Measurements from ENCODE around the gene PRKCE.

DNA sequence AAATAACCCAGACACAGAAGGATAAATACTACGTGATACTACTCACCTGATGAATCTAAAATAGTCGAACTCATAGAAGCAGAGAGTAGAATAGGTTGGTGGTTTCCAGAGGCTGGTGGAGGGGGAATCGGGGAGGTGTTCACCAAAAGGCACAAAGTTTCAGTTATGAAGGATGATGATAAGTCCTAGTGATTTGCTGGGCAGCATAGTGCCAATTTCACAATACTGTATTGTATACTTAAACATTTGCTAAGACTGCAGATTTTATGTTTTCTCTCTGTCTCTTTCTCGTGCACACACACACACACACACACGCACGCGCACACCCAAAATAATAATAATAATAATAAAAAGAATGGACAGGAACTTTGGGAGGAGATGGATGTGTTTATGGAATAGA, 425.4 kb downstream of the PRKCE start:
- TF ChIP-seq, protein P1, sequence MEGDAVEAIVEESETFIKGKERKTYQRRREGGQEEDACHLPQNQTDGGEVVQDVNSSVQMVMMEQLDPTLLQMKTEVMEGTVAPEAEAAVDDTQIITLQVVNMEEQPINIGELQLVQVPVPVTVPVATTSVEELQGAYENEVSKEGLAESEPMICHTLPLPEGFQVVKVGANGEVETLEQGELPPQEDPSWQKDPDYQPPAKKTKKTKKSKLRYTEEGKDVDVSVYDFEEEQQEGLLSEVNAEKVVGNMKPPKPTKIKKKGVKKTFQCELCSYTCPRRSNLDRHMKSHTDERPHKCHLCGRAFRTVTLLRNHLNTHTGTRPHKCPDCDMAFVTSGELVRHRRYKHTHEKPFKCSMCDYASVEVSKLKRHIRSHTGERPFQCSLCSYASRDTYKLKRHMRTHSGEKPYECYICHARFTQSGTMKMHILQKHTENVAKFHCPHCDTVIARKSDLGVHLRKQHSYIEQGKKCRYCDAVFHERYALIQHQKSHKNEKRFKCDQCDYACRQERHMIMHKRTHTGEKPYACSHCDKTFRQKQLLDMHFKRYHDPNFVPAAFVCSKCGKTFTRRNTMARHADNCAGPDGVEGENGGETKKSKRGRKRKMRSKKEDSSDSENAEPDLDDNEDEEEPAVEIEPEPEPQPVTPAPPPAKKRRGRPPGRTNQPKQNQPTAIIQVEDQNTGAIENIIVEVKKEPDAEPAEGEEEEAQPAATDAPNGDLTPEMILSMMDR (conservative IDR thresholded peaks at IDR 0.05; ENCODE audit: low read length) = no peak
- TF ChIP-seq EZH2phosphoT487 (IDR thresholded peaks at IDR 0.05; ENCODE audit: borderline replicate concordance, low read depth, low read length) = no peak

Data from OCI-LY7 (cell line).